Glutamatergic neuron (in vitro differentiated cells): ENCODE results near the gene ADCY1. TPM values are rescaled to one million over a fixed set of nuclear protein-coding genes. Genes with fewer than 3 reads are reported as not detected.
"Not testable (repeated sequence)": the region's sequence is repeated elsewhere in the genome, so short reads cannot be mapped to it uniquely, and the experiment has no call there.

Source experiments
- DNase-seq: peaks from one replicate; pipeline ENCODE4 v3.0.0; 2022
- H3K27ac Mint-ChIP-seq: one replicate; pipeline ENCODE4 v1.8.0; 2020; ENCODE audit warnings: mild to moderate bottlenecking, mixed read lengths, inconsistent platforms; ENCODE audit not compliant: unreplicated experiment
- H3K27me3 Mint-ChIP-seq: one replicate; pipeline ENCODE4 v1.8.0; 2020; ENCODE audit warnings: mild to moderate bottlenecking, moderate library complexity, mixed read lengths, inconsistent platforms; ENCODE audit not compliant: unreplicated experiment
- H3K36me3 Mint-ChIP-seq: one replicate; pipeline ENCODE4 v1.8.0; 2020; ENCODE audit warnings: mild to moderate bottlenecking, mixed read lengths, inconsistent platforms; ENCODE audit not compliant: unreplicated experiment
- H3K4me1 Mint-ChIP-seq: one replicate; pipeline ENCODE4 v1.8.0; 2020; ENCODE audit warnings: mild to moderate bottlenecking, low read depth, mixed read lengths, inconsistent platforms; ENCODE audit not compliant: unreplicated experiment
- H3K4me3 Mint-ChIP-seq: one replicate; pipeline ENCODE4 v1.8.0; 2020; ENCODE audit warnings: mild to moderate bottlenecking, mixed read lengths, inconsistent platforms; ENCODE audit not compliant: unreplicated experiment
- H3K9me3 Mint-ChIP-seq: one replicate; pipeline ENCODE4 v1.8.0; 2020; ENCODE audit warnings: mild to moderate bottlenecking, moderate library complexity, mixed read lengths, inconsistent platforms; ENCODE audit not compliant: unreplicated experiment
- total RNA-seq: library from RNA; stranded (reverse); fragmentation: NEBNext Ultra II Directional; extraction: Animal tissue kit (Norgen Biotek cat#: 25700); gene quantifications from one replicate; pipeline ENCODE4 v1.2.1, GENCODE V29; 2021; ENCODE audit not compliant: unreplicated experiment
- TF ChIP-seq, protein P1 (sequence below): fragments of 200-600 bp; sonication (generic); IDR thresholded peaks from one replicate; pipeline ENCODE4 v1.5.0; 2021; ENCODE audit not compliant: partially characterized antibody, unreplicated experiment

Gene ADCY1
- total RNA-seq, 1 donor from 2014 or later: 51.9 TPM

DNA sequence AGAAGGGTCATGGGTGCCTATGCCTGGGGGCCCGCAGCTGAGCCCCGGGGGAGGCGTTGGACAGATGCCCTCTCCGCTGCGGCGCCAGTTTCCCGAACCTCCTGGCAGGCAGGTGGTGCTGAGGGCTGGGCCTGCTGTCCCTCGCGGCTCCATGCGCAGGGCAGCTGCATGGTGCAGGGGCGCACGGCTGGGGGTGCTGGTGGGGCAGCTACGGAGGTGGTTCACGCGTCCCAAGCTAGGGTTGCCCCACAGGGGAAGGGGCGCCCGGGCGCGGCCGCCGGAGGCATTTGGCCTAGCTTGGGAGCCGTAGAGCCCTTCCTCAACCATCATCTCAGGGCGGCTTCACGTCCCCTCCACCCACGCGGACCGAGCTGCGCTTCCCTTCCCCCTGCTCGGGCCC, 152.7 kb downstream of the ADCY1 start:
- H3K4me3 Mint-ChIP-seq: no peak overlapping the region
- TF ChIP-seq, protein P1, sequence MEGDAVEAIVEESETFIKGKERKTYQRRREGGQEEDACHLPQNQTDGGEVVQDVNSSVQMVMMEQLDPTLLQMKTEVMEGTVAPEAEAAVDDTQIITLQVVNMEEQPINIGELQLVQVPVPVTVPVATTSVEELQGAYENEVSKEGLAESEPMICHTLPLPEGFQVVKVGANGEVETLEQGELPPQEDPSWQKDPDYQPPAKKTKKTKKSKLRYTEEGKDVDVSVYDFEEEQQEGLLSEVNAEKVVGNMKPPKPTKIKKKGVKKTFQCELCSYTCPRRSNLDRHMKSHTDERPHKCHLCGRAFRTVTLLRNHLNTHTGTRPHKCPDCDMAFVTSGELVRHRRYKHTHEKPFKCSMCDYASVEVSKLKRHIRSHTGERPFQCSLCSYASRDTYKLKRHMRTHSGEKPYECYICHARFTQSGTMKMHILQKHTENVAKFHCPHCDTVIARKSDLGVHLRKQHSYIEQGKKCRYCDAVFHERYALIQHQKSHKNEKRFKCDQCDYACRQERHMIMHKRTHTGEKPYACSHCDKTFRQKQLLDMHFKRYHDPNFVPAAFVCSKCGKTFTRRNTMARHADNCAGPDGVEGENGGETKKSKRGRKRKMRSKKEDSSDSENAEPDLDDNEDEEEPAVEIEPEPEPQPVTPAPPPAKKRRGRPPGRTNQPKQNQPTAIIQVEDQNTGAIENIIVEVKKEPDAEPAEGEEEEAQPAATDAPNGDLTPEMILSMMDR: no peak
- H3K9me3 Mint-ChIP-seq: peaks cover 2% of the 10 kb centered on the region
- peaks cover 14% of the 10 kb centered on the region for H3K36me3 Mint-ChIP-seq
- H3K27me3 Mint-ChIP-seq: peaks cover 4% of the 10 kb centered on the region
- no peak overlapping the region for H3K27ac Mint-ChIP-seq
- H3K4me1 Mint-ChIP-seq: peaks cover 5% of the 10 kb centered on the region
- no peak for DNase-seq

DNA sequence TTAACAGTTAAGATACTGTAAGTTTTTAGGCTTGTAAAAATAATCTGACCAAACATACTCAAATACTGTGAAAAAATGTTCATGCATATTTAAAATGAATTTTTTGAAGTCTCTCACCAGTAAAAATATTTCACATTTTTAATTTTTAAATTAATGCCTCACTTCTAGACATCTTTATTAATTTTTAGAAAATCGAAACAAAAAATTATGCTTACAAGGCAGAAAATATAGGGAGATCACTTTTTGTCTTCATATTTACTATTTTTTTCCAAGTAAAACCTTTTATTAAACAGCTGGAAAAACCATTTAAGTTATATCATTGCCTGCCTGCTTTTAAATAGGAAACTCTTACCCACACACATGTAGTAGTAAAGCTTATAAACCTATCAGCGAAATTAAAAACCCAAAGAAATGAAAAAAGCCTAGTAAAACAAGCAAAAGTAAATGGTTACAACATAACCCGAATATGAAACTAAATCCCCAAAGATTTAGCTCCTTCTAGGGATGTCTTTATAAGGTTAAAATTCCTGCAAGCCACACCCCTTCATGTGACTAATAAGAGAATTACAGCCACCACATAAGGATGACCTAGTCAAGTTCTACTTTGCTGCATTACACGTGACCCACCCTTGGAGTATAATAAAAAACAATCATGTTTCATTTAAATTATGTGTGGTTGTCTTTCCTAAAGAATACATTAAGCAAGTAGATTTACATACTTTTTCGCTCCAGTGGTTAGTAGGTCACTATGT, 157.7 kb downstream of the ADCY1 start:
- H3K27ac Mint-ChIP-seq, H3K36me3 Mint-ChIP-seq, H3K9me3 Mint-ChIP-seq, H3K4me1 Mint-ChIP-seq, DNase-seq, H3K27me3 Mint-ChIP-seq, H3K4me3 Mint-ChIP-seq: not testable (repeated sequence)

DNA sequence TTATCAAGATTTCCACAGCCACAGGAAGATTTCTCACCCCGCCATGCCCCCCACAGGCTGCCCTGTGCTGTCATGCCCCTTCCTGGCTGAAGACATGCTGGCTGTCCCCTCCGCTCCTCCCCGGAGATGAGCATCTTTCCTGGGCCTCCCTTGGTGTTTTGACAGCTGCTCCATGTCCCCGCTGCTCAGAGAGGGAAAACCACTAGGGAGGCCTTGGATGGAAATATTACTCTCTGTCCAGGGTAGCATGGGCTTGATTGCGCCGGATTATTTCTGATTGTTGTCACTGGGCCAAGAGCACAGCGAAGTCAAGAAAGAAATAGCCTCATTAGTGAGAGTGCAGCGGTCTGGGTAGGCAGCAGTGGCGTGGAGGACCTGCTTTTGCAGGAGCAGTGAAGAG, 164.8 kb downstream of the ADCY1 start:
- H3K4me3 Mint-ChIP-seq, H3K36me3 Mint-ChIP-seq, H3K9me3 Mint-ChIP-seq, H3K4me1 Mint-ChIP-seq, H3K27me3 Mint-ChIP-seq, DNase-seq: not testable (repeated sequence)
- peak overlapping the region; percentile 29 for H3K27ac Mint-ChIP-seq

- H3K36me3 Mint-ChIP-seq, H3K27ac Mint-ChIP-seq, H3K4me3 Mint-ChIP-seq, DNase-seq, H3K4me1 Mint-ChIP-seq, H3K27me3 Mint-ChIP-seq, H3K9me3 Mint-ChIP-seq: not testable (repeated sequence)
These were observed 166.4 kb downstream of the ADCY1 start for GRCh38 chr7:45740573-45740972.

DNA sequence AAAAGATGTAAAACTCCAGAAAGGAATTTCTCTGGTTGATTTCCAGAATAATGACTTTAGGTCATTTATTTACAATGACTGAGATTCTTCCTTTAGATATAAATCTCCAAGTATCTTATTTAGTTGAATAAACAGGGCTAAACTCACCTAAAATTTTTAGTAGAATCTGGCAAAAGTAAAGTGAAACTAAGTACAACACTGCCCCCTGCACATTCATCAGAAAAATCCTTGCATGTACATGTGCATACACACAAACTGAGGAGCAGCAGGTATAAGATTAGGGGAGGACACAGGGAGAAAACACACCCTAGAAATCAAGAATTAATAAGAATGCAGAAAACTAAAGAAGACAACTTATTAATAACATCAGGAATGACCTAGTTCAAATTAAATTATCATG, 174.8 kb downstream of the ADCY1 start:
- DNase-seq, H3K36me3 Mint-ChIP-seq, H3K27me3 Mint-ChIP-seq, H3K27ac Mint-ChIP-seq, H3K4me3 Mint-ChIP-seq, H3K4me1 Mint-ChIP-seq, H3K9me3 Mint-ChIP-seq: not testable (repeated sequence)

GRCh38 chr7:45751352-45751751, 177.2 kb downstream of the ADCY1 start:
- H3K27ac Mint-ChIP-seq, H3K27me3 Mint-ChIP-seq, H3K9me3 Mint-ChIP-seq, H3K4me3 Mint-ChIP-seq, H3K36me3 Mint-ChIP-seq, H3K4me1 Mint-ChIP-seq, DNase-seq: not testable (repeated sequence)

DNA sequence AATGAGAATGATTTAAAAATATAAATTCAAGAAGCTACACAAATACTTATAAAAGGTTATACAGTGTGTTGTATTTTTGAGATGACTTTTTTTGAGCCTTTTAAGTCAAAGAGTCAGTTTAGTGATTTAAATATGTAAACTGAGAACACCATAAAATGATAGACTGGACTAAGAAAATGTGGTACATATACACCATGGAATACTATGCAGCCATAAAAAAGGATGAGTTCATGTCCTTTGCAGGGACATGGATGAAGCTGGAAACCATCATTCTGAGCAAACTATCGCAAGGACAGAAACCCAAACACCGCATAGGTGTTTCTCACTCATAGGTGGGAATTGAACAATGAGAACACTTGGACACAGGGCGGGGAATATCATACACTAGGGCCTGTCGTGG, 182.2 kb downstream of the ADCY1 start:
- not testable (repeated sequence) for DNase-seq, H3K27me3 Mint-ChIP-seq, H3K4me3 Mint-ChIP-seq, H3K27ac Mint-ChIP-seq, H3K36me3 Mint-ChIP-seq, H3K9me3 Mint-ChIP-seq, H3K4me1 Mint-ChIP-seq

GRCh38 chr7:45756757-45757156, 182.6 kb downstream of the ADCY1 start:
- not testable (repeated sequence) for H3K27me3 Mint-ChIP-seq, H3K36me3 Mint-ChIP-seq, DNase-seq, H3K4me1 Mint-ChIP-seq, H3K4me3 Mint-ChIP-seq, H3K9me3 Mint-ChIP-seq, H3K27ac Mint-ChIP-seq
- TF ChIP-seq, protein P1: peak; percentile 59

GRCh38 chr7:45759464-45759863, 185.3 kb downstream of the ADCY1 start:
- not testable (repeated sequence) for H3K27ac Mint-ChIP-seq, H3K4me1 Mint-ChIP-seq, H3K9me3 Mint-ChIP-seq, H3K27me3 Mint-ChIP-seq, H3K4me3 Mint-ChIP-seq, DNase-seq, H3K36me3 Mint-ChIP-seq

- H3K27me3 Mint-ChIP-seq, H3K4me1 Mint-ChIP-seq, H3K9me3 Mint-ChIP-seq, DNase-seq, H3K36me3 Mint-ChIP-seq, H3K4me3 Mint-ChIP-seq, H3K27ac Mint-ChIP-seq: not testable (repeated sequence)
These were observed 187.5 kb downstream of the ADCY1 start for GRCh38 chr7:45761545-45762205.
